GM19372 (cell line): ENCODE data around the gene PFDN1.
A peak's percentile ranks its signal among the peaks of the same experiment; 100 is the strongest.
"Not testable (repeated sequence)": the region's sequence is repeated elsewhere in the genome, so short reads cannot be mapped to it uniquely, and the experiment has no call there.

Experiments
- ATAC-seq: cut with Tn5 transposase; IDR thresholded peaks from one replicate; pipeline ENCODE4 v1.9.1; 2021; ENCODE audit warnings: mild to moderate bottlenecking, low read depth, moderate library complexity; ENCODE audit not compliant: unreplicated experiment

The PFDN1 gene

GRCh38 chr5:140220032-140220697, 82.7 kb downstream of the PFDN1 start:
- no peak for ATAC-seq

GRCh38 chr5:140219068-140219991, 83.6 kb downstream of the PFDN1 start:
- ATAC-seq, result no peak

- no peak for ATAC-seq
Observed at GRCh38 chr5:140217299-140218026, 85.4 kb downstream of the PFDN1 start.

GRCh38 chr5:140216478-140217074, 86.3 kb downstream of the PFDN1 start:
- ATAC-seq, result no peak

GRCh38 chr5:140215276-140215675, 87.6 kb downstream of the PFDN1 start:
- ATAC-seq, result no peak

- ATAC-seq, result no peak
Observed at GRCh38 chr5:140214831-140215230, 88.1 kb downstream of the PFDN1 start.

- ATAC-seq, result no peak
Observed at GRCh38 chr5:140213370-140213983, 89.4 kb downstream of the PFDN1 start.

GRCh38 chr5:140208065-140208464, 94.8 kb downstream of the PFDN1 start:
- ATAC-seq, result no peak

GRCh38 chr5:140207250-140207964, 95.5 kb downstream of the PFDN1 start:
- ATAC-seq, result peak; percentile 68

GRCh38 chr5:140205952-140206351, 96.9 kb downstream of the PFDN1 start:
- ATAC-seq, result no peak

GRCh38 chr5:140205216-140205615, 97.7 kb downstream of the PFDN1 start:
- no peak for ATAC-seq

GRCh38 chr5:140202610-140203009, 100.3 kb downstream of the PFDN1 start:
- no peak for ATAC-seq

GRCh38 chr5:140202078-140202477, 100.8 kb downstream of the PFDN1 start:
- no peak for ATAC-seq

- ATAC-seq, result not testable (repeated sequence)
Observed at GRCh38 chr5:140198915-140199314, 104.0 kb downstream of the PFDN1 start.

GRCh38 chr5:140197023-140197422, 105.9 kb downstream of the PFDN1 start:
- no peak for ATAC-seq

- ATAC-seq, result no peak
Observed at GRCh38 chr5:140196115-140196814, 106.6 kb downstream of the PFDN1 start.
